ENCODE results near the gene QDPR.

Gene QDPR

GRCh38 chr4:17528551-17529165 is 16.8 kb upstream of the QDPR start:
- DNase-seq (ENCODE audit: low read depth) = no peak

- no peak for DNase-seq (ENCODE audit: low read depth)
These were observed 15.0 kb upstream of the QDPR start for GRCh38 chr4:17526695-17527477.

DNA sequence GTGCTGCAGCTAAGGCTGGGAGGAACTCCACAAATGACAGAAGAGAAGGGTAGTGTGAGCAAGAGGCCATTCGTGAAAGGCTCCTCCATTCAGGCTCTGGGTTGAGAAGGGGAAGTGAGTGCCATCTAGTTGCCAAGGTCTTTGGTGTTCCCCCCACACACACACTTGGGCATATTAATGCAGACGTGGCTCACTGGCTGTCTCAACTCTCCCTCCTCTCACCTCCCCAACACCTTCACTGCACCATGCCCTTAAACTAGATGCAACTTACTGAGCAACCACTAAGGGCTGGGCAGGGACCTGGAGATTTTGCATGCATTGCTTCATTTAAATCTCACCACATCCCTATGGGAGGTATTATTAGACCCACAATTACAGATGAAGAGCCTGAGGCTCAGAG is 11.8 kb upstream of the QDPR start:
- DNase-seq (ENCODE audit: low read depth) = no peak

DNA sequence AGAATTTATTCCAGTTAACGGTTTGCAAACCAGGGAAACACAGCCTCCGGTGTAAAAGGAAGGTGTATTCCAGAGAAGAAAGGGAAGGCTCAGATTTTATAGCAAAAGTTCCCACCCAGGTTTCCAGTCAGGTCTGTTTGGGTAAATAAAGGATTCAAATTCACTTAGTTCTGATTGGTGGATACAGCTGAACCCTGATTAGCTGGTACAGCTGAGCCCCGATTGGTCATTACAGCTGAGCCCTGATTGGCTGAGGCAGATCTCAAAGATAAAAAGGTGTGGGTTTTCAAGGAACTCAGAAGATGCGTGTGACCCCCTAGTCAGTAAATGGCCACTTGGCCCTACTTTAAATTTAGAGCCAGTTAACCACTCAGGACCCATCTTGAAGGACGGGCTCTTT is 9.7 kb upstream of the QDPR start:
- DNase-seq (ENCODE audit: low read depth) = no peak

DNA sequence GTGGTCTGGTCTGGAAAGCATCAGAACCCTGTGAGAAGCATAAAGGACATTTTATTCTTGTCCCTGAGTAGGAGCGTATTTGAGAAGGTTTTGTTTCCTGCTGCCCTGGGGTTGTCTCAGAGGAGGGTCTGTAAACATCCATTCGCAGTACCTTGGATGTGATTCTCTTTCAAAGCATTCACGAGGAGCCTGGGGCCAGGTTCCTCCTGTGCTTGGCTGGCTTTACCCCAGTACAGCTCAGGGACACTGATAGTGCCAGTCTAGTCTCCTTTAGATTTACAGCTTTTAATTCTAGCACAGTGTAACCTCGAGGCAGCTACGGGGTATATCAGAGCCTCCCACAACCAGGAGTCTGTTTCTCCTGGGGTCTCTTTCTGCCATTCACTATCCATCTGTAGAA is 5.8 kb upstream of the QDPR start:
- DNase-seq (ENCODE audit: low read depth) = no peak

- no peak for DNase-seq (ENCODE audit: low read depth)
These were observed 5.1 kb upstream of the QDPR start for GRCh38 chr4:17516980-17517379.

GRCh38 chr4:17515445-17516407 is 3.8 kb upstream of the QDPR start:
- no peak for DNase-seq (ENCODE audit: low read depth)

- DNase-seq (ENCODE audit: low read depth) = no peak
These were observed 3.0 kb upstream of the QDPR start, which contains the start of gene CLRN2 for GRCh38 chr4:17514865-17515264. TSS of gene CLRN2 (plus strand) at chr4:17515165. CDS start at chr4:17515267, 102 bp downstream.

- no peak for DNase-seq (ENCODE audit: low read depth)
These were observed 1.2 kb upstream of the QDPR start for GRCh38 chr4:17512973-17513665.

DNA sequence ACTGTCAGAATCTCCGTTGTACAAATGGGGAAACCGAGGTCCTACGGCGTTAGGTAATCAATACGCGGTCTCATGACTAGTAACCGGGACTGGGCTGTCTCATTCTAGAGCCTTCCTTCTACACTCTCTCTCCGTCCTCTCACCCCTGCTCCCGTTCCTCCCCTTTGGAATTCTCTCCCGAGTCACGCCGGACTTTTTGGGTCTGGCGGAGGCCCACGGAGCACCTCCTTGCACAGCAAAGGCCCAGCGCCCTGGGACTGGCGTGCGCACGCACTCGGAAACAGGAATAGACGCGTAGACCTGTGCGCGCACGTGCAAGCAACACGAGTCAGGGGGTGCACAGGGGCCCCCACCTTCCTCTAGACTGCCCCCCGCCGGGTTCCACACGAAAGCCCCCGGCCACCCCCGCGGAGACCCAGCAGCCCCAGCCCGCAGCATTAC is 361 bp downstream of the QDPR start:
- DNase-seq (ENCODE audit: low read depth) = no peak

GRCh38 chr4:17511051-17511450 is 839 bp downstream of the QDPR start:
- DNase-seq (ENCODE audit: low read depth) = no peak

GRCh38 chr4:17510582-17510981 is 1.3 kb downstream of the QDPR start:
- no peak for DNase-seq (ENCODE audit: low read depth)

- DNase-seq (ENCODE audit: low read depth) = no peak
These were observed 7.8 kb downstream of the QDPR start for GRCh38 chr4:17504081-17504480.

GRCh38 chr4:17502756-17503155 is 9.1 kb downstream of the QDPR start:
- no peak for DNase-seq (ENCODE audit: low read depth)

DNA sequence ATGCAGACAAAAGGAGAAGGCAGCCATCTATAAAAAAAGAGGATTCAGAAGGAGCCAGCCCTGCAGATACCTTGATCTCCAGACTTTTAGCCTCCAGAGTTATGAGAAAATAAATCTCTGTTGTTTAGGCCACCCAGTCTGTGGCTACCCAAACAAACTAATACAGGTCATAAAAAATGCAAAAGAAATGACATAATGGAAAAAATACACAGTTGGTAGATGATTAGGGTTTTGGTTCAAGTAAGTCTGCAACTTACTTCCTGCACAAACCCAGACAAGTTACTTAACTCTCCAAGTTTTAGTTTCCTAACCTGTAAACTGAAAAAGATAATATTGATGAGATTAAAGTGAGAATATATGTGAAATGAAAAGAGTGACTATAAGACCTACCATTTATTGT is 11.3 kb downstream of the QDPR start:
- no peak for DNase-seq (ENCODE audit: low read depth)

DNA sequence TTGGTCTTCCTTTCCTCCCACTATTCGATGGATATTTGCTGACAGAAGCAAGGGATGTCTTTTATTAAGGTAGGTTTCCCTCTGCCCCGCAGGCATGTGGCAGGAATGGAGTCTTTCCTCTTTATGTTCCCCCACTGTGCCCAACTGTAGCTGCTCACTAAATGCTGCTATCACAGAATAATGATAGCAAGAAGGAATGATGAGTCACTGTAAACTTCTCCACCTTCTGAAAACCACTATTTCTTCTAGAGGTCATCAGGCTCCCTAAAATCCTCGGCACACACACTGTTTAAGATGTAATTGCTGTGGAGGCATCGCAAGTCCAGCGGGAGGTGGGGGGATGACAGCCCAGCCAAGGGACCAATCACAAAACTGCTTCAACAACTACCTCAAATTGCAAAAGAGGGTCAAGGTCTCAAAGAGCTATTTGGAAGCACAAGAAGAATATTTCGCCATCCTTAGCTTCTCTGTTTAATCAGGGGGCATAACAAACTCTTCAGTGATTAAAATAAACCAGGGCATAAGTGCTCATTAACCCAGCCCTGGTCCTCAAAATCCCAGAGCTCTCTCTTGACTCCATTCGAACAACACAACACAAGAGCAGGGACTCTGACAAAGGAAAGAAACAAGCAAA is 13.9 kb downstream of the QDPR start:
- DNase-seq (ENCODE audit: low read depth) = no peak

- DNase-seq (ENCODE audit: low read depth) = peak; percentile 80
These were observed 17.4 kb downstream of the QDPR start for GRCh38 chr4:17494258-17495190.

GRCh38 chr4:17493619-17494018 is 18.3 kb downstream of the QDPR start:
- no peak for DNase-seq (ENCODE audit: low read depth)

- DNase-seq (ENCODE audit: low read depth) = no peak
These were observed 19.0 kb downstream of the QDPR start for GRCh38 chr4:17492876-17493275.

DNA sequence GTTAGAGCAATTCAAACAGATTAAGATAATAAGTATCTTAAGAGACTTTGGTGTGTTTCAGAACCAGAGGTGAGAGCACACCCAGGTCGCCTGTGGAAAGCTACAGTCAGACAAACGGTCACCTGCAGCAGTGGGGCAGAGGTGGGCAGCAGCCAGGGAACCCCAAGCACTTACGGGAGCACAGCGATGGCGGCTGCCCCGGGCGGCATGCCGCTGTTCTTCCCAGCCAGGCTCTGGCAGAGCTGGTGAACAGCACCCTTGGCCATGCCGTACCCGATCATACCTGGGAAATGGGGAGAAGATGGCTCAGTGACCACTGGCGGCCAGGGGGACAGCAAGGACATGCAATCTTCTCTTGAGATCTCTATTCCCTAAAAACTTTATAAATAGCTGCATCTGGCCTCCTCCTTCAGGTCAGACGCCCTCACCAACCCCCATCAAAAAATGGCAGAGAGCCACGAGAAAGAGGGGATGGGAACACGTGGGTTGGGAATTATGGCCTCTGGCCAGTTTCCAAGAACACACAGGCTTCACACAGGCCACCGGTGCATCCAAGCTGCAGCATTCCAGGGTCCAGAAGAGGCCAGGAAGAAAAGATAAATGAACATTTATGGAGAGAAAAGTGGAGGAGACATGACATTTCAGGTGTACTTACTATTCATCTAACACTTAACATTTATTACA is 19.7 kb downstream of the QDPR start:
- DNase-seq (ENCODE audit: low read depth) = no peak
